ENCODE data around the gene MAD1L1. TPM values are rescaled to one million over a fixed set of nuclear protein-coding genes. Genes with fewer than 3 reads are reported as not detected.

MAD1L1 gene
- total and polyA plus RNA-seq, 10 donors: 47.3 to 118 (median 68.2) TPM

DNA sequence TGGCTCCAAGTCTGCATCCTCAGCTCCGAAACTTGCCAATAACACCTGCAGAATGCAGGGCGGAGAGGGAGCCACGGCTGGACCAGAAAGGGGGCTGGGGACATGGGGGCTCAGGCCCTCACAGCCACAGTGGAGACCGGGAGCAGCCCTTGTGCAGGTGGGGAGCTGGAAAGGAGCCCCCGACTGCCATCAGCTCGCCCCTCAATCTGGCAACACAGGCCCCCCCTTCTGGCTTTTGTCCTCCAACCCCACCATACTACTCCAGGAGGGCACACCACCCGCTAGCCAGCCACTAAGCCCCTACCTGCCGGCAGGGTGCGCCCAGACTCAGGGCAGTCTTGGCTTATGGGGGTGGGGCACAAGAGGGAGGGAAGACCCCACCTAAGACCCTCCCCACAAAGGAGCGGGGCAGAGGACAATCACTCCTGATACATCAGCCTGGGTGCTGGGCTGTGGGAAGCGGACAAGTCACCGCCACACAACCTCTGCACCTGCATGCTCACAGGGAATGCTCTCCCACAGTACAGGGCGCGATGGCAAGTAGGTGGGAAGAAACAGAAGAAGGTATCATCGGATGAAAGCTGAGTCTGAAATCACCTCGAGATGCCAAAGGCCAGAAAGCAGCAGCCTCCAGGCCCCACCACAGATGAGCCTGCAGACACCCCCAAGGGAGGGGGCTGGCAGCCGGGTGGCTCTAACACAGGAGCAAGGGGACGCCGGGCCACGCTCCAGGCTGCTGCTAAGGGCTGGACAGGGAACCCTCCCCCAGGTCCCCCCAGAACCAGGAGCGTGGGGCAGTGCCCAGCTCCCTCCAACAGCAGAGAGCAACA lies 297.4 kb downstream of the MAD1L1 start:
- peak; percentile 64 for DNase-seq
- Histone ChIP-seq H3K9me3 (no peaks in the 10 kb centered on the region), H3K4me1 (peaks cover under 1 to 76% (median 39%) of the 10 kb centered on the region in 6 donors), H3K4me3 (no peak overlapping the region), H3K27me3 (replicated peaks in 1 of 7) (no peaks in the 10 kb centered on the region), H3K36me3 (peaks cover 0 to 65% (median 24%) of the 10 kb centered on the region in 6 donors), H3K27ac (no peak overlapping the region)
- WGBS, 5 donors: 95 to 97% (median 96%) methylated on average over 17 to 21 of the region's 21 CpGs
- intact Hi-C loops (cut with DNase I; ENCODE audit: low total_unique reads): no loop called here
- TF ChIP-seq POLR2A (IDR thresholded peaks at IDR 0.05) (no peak), POLR2AphosphoS5 (IDR thresholded peaks at IDR 0.05) (no peak)
- TF ChIP-seq, protein P1, sequence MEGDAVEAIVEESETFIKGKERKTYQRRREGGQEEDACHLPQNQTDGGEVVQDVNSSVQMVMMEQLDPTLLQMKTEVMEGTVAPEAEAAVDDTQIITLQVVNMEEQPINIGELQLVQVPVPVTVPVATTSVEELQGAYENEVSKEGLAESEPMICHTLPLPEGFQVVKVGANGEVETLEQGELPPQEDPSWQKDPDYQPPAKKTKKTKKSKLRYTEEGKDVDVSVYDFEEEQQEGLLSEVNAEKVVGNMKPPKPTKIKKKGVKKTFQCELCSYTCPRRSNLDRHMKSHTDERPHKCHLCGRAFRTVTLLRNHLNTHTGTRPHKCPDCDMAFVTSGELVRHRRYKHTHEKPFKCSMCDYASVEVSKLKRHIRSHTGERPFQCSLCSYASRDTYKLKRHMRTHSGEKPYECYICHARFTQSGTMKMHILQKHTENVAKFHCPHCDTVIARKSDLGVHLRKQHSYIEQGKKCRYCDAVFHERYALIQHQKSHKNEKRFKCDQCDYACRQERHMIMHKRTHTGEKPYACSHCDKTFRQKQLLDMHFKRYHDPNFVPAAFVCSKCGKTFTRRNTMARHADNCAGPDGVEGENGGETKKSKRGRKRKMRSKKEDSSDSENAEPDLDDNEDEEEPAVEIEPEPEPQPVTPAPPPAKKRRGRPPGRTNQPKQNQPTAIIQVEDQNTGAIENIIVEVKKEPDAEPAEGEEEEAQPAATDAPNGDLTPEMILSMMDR (IDR thresholded peaks at IDR 0.05 in 8 of 11, conservative IDR thresholded peaks at IDR 0.05 in 3 of 11): no peak

DNA sequence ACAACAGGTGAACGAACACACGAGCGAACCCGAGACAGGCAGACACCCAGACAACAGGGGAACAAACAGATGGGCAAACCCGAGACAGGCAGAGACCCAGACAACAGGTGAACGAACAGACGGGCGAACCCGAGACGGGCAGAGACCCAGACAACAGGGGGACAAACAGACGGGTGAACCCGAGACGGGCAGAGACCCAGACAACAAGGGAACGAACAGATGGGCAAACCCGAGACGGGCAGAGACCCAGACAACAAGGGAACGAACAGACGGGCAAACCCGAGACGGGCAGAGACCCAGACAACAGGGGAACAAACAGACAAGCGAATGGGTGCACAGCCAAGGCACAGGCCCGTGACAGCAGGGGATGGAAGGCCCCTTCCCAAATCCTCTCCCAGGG lies 298.0 kb downstream of the MAD1L1 start:
- H3K4me1 ChIP-seq: peaks cover 0 to 69% (median 33%) of the 10 kb centered on the region in 6 donors
- WGBS, 5 donors: 84 to 96% (median 93%) methylated on average over 22 of the region's 22 CpGs
- H3K9me3 ChIP-seq: no peaks in the 10 kb centered on the region
- no peak overlapping the region for H3K4me3 ChIP-seq
- DNase-seq: no peak
- H3K36me3 ChIP-seq: peaks cover 0 to 65% (median 24%) of the 10 kb centered on the region in 6 donors
- H3K27me3 ChIP-seq (replicated peaks in 1 of 7): no peaks in the 10 kb centered on the region
- TF ChIP-seq, protein P1 (IDR thresholded peaks at IDR 0.05 in 8 of 11, conservative IDR thresholded peaks at IDR 0.05 in 3 of 11): no peak
- TF ChIP-seq POLR2AphosphoS5 (IDR thresholded peaks at IDR 0.05) (no peak), POLR2A (IDR thresholded peaks at IDR 0.05) (no peak)
- intact Hi-C loops (cut with DNase I; ENCODE audit: low total_unique reads): no loop called here
- no peak overlapping the region for H3K27ac ChIP-seq

DNA sequence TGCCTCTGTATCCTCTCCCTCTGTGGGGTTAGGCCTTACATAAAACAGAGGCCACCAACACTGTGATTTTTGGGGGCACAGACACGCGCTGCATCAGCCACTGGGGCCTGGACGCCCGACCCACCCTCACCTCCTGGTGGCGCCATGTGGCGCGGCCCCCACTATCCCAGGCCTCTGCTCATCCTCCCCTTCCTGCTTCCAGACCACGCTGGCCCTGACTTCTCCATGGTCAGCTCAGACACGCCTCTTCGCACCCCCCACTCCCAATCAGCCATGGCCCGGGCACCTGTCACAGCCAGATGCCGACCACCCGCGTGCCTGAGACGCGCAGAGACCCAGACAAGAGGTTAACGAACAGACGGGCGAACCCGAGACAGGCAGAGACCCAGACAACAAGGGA lies 298.7 kb downstream of the MAD1L1 start:
- peak; percentile 68 for DNase-seq
- 93 to 98% (median 96%) methylated on average over 13 to 20 of the region's 20 CpGs for WGBS, 5 donors
- Histone ChIP-seq H3K4me3 (no peak overlapping the region), H3K9me3 (no peaks in the 10 kb centered on the region), H3K36me3 (peaks cover 0 to 65% (median 24%) of the 10 kb centered on the region in 6 donors), H3K27me3 (replicated peaks in 1 of 7) (no peaks in the 10 kb centered on the region), H3K27ac (no peak overlapping the region), H3K4me1 (peaks cover 0 to 66% (median 26%) of the 10 kb centered on the region in 6 donors)
- intact Hi-C loops (cut with DNase I; ENCODE audit: low total_unique reads): no loop called here
- TF ChIP-seq POLR2AphosphoS5 (IDR thresholded peaks at IDR 0.05): no peak
- TF ChIP-seq, protein P1 (IDR thresholded peaks at IDR 0.05 in 8 of 11, conservative IDR thresholded peaks at IDR 0.05 in 3 of 11): no peak
- TF ChIP-seq POLR2A (IDR thresholded peaks at IDR 0.05): no peak

DNA sequence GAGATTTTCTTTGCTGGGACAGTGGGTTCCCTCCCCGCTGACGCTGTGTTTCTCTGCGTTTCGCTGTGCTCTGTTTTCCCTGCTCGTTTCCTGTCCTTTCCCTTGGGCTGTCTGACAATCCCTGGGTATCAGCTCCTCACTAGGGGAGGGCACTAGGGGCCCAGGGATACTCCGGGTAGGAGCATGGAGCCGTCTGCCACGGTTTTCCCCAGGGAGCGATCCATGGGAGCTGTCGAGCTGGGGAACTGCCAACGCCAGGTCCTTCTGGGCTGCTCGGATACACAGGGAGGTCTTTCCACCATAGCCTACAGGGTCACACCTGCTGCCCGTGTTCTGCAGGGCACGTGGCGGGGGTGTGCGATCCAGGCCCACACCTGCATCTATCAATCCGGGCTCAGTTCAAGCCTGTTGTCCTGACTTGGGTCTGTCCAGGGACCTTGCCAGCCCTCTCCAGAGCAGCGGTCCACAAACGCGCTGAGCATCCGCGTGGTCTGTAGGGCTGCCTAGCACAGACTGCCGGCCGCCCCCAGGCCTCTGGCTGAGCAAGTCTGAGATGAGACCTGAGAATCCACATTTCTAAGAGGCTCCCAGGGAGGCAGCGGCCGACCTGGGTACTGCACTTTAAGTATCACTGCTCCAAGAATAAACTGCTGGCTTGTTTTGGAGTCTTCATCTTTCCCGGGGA lies 299.5 kb downstream of the MAD1L1 start:
- TF ChIP-seq, protein P1 (IDR thresholded peaks at IDR 0.05 in 8 of 11, conservative IDR thresholded peaks at IDR 0.05 in 3 of 11): no peak
- no peak for TF ChIP-seq POLR2A (IDR thresholded peaks at IDR 0.05)
- no peak for TF ChIP-seq POLR2AphosphoS5 (IDR thresholded peaks at IDR 0.05)
- Histone ChIP-seq H3K9me3 (no peaks in the 10 kb centered on the region), H3K27me3 (replicated peaks in 1 of 7) (no peaks in the 10 kb centered on the region), H3K27ac (peak overlapping the region in 1 of 8 donors; percentile 17), H3K36me3 (peaks cover 0 to 68% (median 24%) of the 10 kb centered on the region in 6 donors), H3K4me3 (no peak overlapping the region), H3K4me1 (peaks cover 0 to 72% (median 19%) of the 10 kb centered on the region in 6 donors)
- WGBS, 5 donors: 82 to 91% (median 84%) methylated on average over 22 to 27 of the region's 27 CpGs
- intact Hi-C loops (cut with DNase I; ENCODE audit: low total_unique reads): no loop called here
- DNase-seq: peak; percentile 72
